ENCODE results near the gene SETD4.
"Not testable (repeated sequence)": the region's sequence is repeated elsewhere in the genome, so short reads cannot be mapped to it uniquely, and the experiment has no call there.

Gene SETD4

DNA sequence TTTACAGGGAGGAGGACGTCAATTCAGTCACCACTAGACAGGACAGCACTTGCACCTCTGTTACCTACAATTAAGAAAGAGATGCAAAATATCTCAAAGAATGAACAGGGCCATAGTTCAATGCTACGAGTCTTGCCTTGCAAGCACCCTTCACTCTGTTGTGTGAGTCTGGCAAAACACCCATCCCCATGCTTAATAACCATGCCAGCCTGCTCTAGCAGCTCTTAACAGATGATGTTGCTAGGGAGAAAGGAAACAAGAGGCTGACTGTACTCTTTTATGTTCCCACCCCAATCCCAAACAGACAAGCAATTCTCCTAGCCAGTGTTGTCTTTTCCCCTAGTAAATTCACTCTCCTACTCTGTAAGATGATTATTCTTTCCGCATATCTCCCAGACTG is 14.8 kb upstream of the SETD4 start:
- Histone ChIP-seq H3K4me3 (ENCODE audit: low read depth, low read length, poor library complexity, severe bottlenecking) (no peak overlapping the region), H3K27me3 (ENCODE audit: insufficient read depth, low read length) (no peaks in the 10 kb centered on the region), H3K9me3 (ENCODE audit: low read length) (no peaks in the 10 kb centered on the region), H3K79me2 (ENCODE audit: insufficient read depth, low read length) (no peaks in the 10 kb centered on the region), H3K27ac (ENCODE audit: low read depth, low read length, poor library complexity, severe bottlenecking) (no peak overlapping the region), H4K20me1 (ENCODE audit: insufficient read depth, low read length) (no peaks in the 10 kb centered on the region), H3K4me1 (ENCODE audit: insufficient read depth, low read length, severe bottlenecking) (peaks cover 21% of the 10 kb centered on the region), H3K9me2 (ENCODE audit: low read depth, low read length) (no peaks in the 10 kb centered on the region), H3K9ac (ENCODE audit: low read length) (no peak overlapping the region), H3K4me2 (ENCODE audit: low read length) (no peak overlapping the region), H3K36me3 (ENCODE audit: insufficient read depth, low read length) (peaks cover 8% of the 10 kb centered on the region), H2AFZ (ENCODE audit: low read length) (no peak overlapping the region), H3F3A (ENCODE audit: insufficient read depth, low read length) (no peaks in the 10 kb centered on the region)
- no peak for TF ChIP-seq EZH2 (IDR thresholded peaks at IDR 0.05; ENCODE audit: borderline replicate concordance, low read length)
- TF ChIP-seq, protein P1, sequence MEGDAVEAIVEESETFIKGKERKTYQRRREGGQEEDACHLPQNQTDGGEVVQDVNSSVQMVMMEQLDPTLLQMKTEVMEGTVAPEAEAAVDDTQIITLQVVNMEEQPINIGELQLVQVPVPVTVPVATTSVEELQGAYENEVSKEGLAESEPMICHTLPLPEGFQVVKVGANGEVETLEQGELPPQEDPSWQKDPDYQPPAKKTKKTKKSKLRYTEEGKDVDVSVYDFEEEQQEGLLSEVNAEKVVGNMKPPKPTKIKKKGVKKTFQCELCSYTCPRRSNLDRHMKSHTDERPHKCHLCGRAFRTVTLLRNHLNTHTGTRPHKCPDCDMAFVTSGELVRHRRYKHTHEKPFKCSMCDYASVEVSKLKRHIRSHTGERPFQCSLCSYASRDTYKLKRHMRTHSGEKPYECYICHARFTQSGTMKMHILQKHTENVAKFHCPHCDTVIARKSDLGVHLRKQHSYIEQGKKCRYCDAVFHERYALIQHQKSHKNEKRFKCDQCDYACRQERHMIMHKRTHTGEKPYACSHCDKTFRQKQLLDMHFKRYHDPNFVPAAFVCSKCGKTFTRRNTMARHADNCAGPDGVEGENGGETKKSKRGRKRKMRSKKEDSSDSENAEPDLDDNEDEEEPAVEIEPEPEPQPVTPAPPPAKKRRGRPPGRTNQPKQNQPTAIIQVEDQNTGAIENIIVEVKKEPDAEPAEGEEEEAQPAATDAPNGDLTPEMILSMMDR (IDR thresholded peaks at IDR 0.05; ENCODE audit: low read length) = no peak

DNA sequence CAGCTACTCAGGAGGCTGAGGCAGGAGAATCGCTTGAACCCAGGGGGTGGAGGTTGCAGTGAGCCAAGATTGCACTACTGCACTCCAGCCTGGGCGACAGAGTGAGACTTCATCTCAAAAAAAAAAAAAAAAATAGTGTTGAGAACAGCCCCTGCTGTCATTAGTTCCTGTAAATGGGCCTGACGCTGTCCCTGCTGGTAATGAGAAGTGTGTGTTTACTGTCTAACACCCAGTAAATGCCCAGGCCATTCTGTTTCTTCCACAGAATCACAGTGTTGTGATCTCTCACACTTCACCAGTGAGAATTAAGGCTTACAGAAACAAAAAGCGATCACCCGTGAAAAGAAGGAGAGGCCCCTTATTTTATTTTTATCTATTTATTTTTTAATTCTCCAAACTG is 13.6 kb upstream of the SETD4 start:
- H3K27ac ChIP-seq (ENCODE audit: low read depth, low read length, poor library complexity, severe bottlenecking); H3K9ac ChIP-seq (ENCODE audit: low read length); H3K9me2 ChIP-seq (ENCODE audit: low read depth, low read length); H3K79me2 ChIP-seq (ENCODE audit: insufficient read depth, low read length); H3K4me3 ChIP-seq (ENCODE audit: low read depth, low read length, poor library complexity, severe bottlenecking); H3K9me3 ChIP-seq (ENCODE audit: low read length); H3K27me3 ChIP-seq (ENCODE audit: insufficient read depth, low read length); H4K20me1 ChIP-seq (ENCODE audit: insufficient read depth, low read length); H2AFZ ChIP-seq (ENCODE audit: low read length); H3F3A ChIP-seq (ENCODE audit: insufficient read depth, low read length); H3K4me2 ChIP-seq (ENCODE audit: low read length): not testable (repeated sequence)
- H3K36me3 ChIP-seq (ENCODE audit: insufficient read depth, low read length) = peaks cover 11% of the 10 kb centered on the region
- peaks cover 22% of the 10 kb centered on the region for H3K4me1 ChIP-seq (ENCODE audit: insufficient read depth, low read length, severe bottlenecking)

DNA sequence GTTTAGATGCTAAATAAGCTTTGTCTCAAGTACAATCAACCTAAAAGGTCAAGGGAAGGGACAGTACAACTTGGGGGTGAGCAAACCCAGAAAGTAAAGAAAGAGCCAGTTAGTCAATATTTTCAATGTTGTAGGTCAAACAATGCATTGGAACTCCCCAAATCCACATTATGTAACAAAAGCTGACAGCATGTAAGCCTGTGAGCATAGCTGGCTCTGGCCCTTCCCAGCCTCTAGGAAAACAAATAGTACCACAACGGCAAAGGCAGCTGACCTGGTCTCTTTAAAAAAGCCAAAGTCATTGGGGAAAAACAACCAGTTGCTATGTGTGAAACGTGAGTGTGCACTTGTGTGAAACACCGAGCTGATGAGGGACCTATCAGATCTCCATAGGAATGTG is 12.9 kb upstream of the SETD4 start:
- Histone ChIP-seq H3K9ac (ENCODE audit: low read length) (no peak overlapping the region), H3K4me3 (ENCODE audit: low read depth, low read length, poor library complexity, severe bottlenecking) (no peak overlapping the region), H4K20me1 (ENCODE audit: insufficient read depth, low read length) (no peaks in the 10 kb centered on the region), H3K4me2 (ENCODE audit: low read length) (no peak overlapping the region), H3K79me2 (ENCODE audit: insufficient read depth, low read length) (no peaks in the 10 kb centered on the region), H2AFZ (ENCODE audit: low read length) (no peak overlapping the region), H3K4me1 (ENCODE audit: insufficient read depth, low read length, severe bottlenecking) (peaks cover 17% of the 10 kb centered on the region), H3K27me3 (ENCODE audit: insufficient read depth, low read length) (no peaks in the 10 kb centered on the region), H3K36me3 (ENCODE audit: insufficient read depth, low read length) (peaks cover 12% of the 10 kb centered on the region), H3K9me2 (ENCODE audit: low read depth, low read length) (no peaks in the 10 kb centered on the region), H3F3A (ENCODE audit: insufficient read depth, low read length) (no peaks in the 10 kb centered on the region), H3K9me3 (ENCODE audit: low read length) (peaks cover 7% of the 10 kb centered on the region), H3K27ac (ENCODE audit: low read depth, low read length, poor library complexity, severe bottlenecking) (no peak overlapping the region)
- TF ChIP-seq, protein P1 (IDR thresholded peaks at IDR 0.05; ENCODE audit: low read length) = no peak
- no peak for TF ChIP-seq EZH2 (IDR thresholded peaks at IDR 0.05; ENCODE audit: borderline replicate concordance, low read length)

DNA sequence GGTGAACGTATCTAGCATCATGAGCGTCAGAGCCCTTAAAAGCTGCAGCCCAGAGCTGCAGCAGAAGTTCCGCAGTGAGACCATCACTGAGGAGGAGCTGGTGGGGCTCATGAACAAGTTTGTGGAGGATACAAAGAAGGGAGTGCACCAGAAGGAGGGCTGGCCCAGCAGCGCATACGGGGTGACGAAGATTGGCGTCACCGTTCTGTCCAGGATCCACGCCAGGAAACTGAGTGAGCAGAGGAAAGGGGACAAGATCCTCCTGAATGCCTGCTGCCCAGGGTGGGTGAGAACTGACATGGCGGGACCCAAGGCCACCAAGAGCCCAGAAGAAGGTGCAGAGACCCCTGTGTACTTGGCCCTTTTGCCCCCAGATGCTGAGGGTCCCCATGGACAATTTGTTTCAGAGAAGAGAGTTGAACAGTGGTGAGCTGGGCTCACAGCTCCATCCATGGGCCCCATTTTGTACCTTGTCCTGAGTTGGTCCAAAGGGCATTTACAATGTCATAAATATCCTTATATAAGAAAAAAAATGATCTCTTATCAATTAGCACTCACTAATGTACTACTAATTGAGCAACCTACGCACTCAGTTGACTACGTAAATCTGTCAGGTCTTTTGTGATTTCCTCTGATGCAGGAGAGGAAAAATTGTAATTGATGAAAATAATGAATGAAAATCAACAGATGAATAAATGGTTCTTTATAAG is 12.3 kb upstream of the SETD4 start:
- H3K4me3 ChIP-seq (ENCODE audit: low read depth, low read length, poor library complexity, severe bottlenecking) = no peak overlapping the region
- H3K9me2 ChIP-seq (ENCODE audit: low read depth, low read length) = no peaks in the 10 kb centered on the region
- H3K27me3 ChIP-seq (ENCODE audit: insufficient read depth, low read length) = no peaks in the 10 kb centered on the region

More for the DNA sequence above, 12.3 kb upstream of the SETD4 start:
- Histone ChIP-seq H3K9ac (ENCODE audit: low read length) (no peak overlapping the region), H3K9me3 (ENCODE audit: low read length) (peaks cover 9% of the 10 kb centered on the region), H3K79me2 (ENCODE audit: insufficient read depth, low read length) (no peaks in the 10 kb centered on the region), H3K4me2 (ENCODE audit: low read length) (no peak overlapping the region), H3K4me1 (ENCODE audit: insufficient read depth, low read length, severe bottlenecking) (peaks cover 16% of the 10 kb centered on the region), H3K27ac (ENCODE audit: low read depth, low read length, poor library complexity, severe bottlenecking) (no peak overlapping the region), H3F3A (ENCODE audit: insufficient read depth, low read length) (no peaks in the 10 kb centered on the region), H3K36me3 (ENCODE audit: insufficient read depth, low read length) (peaks cover 12% of the 10 kb centered on the region), H4K20me1 (ENCODE audit: insufficient read depth, low read length) (no peaks in the 10 kb centered on the region), H2AFZ (ENCODE audit: low read length) (no peak overlapping the region)
- no peak for TF ChIP-seq EZH2 (IDR thresholded peaks at IDR 0.05; ENCODE audit: borderline replicate concordance, low read length)
- TF ChIP-seq, protein P1 (IDR thresholded peaks at IDR 0.05; ENCODE audit: low read length) = no peak

All from OCI-LY1 (cell line).